ENCODE results near the gene CBX8. TPM values are rescaled to one million over a fixed set of nuclear protein-coding genes. Genes with fewer than 3 reads are reported as not detected.

The CBX8 gene
- polyA plus RNA-seq, 3 donors = 0.51 to 2.5 (median 2.5) TPM

GRCh38 chr17:79795795-79796443 lies 958 bp downstream of the CBX8 start:
- intact Hi-C loops (cut with micrococcal nuclease) = loop anchor here (2.0 kb wide), 1 partner anchor 15 kb away; no protein-coding TSS in a partner anchor
- H3K27ac ChIP-seq (ENCODE audit: low read depth in 1 of 2, low read length in 2 of 2) = no peak overlapping the region
- peak overlapping the region; percentile 99 for H3K4me2 ChIP-seq (replicated peaks; ENCODE audit: extremely low read depth, low read length, poor library complexity, severe bottlenecking)
- H2AFZ ChIP-seq (ENCODE audit: insufficient read depth, low read depth, low read length, poor library complexity, severe bottlenecking) = peak overlapping the region; percentile 86
- H3K36me3 ChIP-seq (replicated peaks in 1 of 2; ENCODE audit: control insufficient read depth in 1 of 2, insufficient read depth in 2 of 2, low read length in 2 of 2) = peaks cover 9% of the 10 kb centered on the region in 2 donors
- TF ChIP-seq CTCF (IDR thresholded peaks at IDR 0.05) = no peak
- H3K27ac Mint-ChIP-seq = peak overlapping the region in 4 of 7 donors; percentile 76 to 95 (median 80)
- WGBS (ENCODE audit: insufficient coverage) = 57% methylated on average over 5 of the region's 8 CpGs
- H3K4me3 Mint-ChIP-seq = peak overlapping the region; percentile 84 to 91
- H3K4me1 ChIP-seq (ENCODE audit: control insufficient read depth in 1 of 2, insufficient read depth in 2 of 2, low read length in 2 of 2) = peaks cover 49 to 58% of the 10 kb centered on the region in 2 donors
- H3K4me1 Mint-ChIP-seq = peaks cover 45% of the 10 kb centered on the region
- peaks cover 55 to 73% (median 62%) of the 10 kb centered on the region in 3 donors for H3K27me3 Mint-ChIP-seq (ENCODE audit: low read depth in 3 of 3)
- H4K20me1 ChIP-seq (ENCODE audit: insufficient read depth, low read length) = peaks cover 50% of the 10 kb centered on the region
- peak in 1 of 3 donors; percentile 34 for DNase-seq
- H3K27me3 ChIP-seq (ENCODE audit: control insufficient read depth in 2 of 2, insufficient read depth in 2 of 2, low read length in 2 of 2) = peaks cover 57 to 70% of the 10 kb centered on the region in 2 donors
- peaks cover 23 to 35% of the 10 kb centered on the region in 2 donors for H3K36me3 Mint-ChIP-seq
- H3K79me2 ChIP-seq (ENCODE audit: insufficient read depth, low read length) = peaks cover 3% of the 10 kb centered on the region
- no peak overlapping the region for H3K9ac ChIP-seq (ENCODE audit: insufficient read depth, low read length, poor library complexity, severe bottlenecking)
- peaks cover 1 to 20% of the 10 kb centered on the region in 2 donors for H3K9me3 ChIP-seq (replicated peaks in 1 of 2; ENCODE audit: control insufficient read depth in 1 of 2, insufficient read depth in 1 of 2, low read length in 2 of 2)
- H3K4me3 ChIP-seq (replicated peaks in 1 of 3; ENCODE audit: low read depth in 2 of 3, low read length in 3 of 3) = peak overlapping the region; percentile 53 to 99 (median 58)
- peaks cover 0 to 33% (median 22%) of the 10 kb centered on the region in 7 donors for H3K9me3 Mint-ChIP-seq

DNA sequence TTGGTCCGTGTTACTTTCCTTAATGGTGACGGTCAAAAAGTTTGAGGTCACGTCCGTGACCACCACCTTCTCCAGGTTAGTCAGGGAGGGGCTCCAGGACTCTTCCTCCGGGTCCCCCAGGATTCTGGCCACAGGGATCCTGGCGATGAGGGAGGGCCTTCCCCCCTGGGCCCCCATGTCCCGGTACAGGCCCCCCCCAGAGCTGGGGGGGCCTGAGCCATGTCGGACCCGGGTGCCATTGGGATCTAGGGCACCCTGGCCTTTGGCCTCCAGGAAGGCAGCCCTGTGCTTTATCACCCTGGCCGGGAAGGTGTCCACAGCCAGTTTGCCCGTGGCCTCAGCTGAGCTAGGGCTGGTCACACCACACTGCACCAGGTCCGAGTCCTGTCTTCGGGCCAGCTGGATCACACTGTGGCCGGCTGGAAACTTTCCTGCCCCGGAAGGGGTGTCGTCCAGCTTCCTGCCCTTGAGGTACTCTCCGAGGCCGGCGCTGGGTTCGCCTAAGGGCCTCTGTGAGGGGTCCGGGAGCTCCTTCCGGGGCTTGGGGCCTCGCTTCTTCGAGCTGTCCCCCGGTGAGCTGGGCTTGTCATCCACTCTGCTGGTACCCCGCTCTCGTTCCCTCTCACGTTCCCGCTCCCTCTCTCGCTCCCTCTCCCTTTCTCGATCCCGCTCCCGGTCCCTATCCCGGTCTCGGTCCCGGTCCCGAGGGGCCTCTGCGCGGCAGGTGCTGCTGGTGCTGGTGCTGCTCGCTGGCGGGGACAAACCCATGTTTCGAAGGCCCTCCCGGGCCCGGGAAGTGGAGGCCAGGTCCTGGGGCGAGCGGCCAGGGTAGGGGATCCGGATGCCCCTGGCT lies 2.0 kb downstream of the CBX8 start:
- Histone ChIP-seq H2AFZ (ENCODE audit: insufficient read depth, low read depth, low read length, poor library complexity, severe bottlenecking) (no peak overlapping the region), H3K9me3 (replicated peaks in 1 of 2; ENCODE audit: control insufficient read depth in 1 of 2, insufficient read depth in 1 of 2, low read length in 2 of 2) (peaks cover 10 to 18% of the 10 kb centered on the region in 2 donors), H3K4me2 (replicated peaks; ENCODE audit: extremely low read depth, low read length, poor library complexity, severe bottlenecking) (no peak overlapping the region), H3K79me2 (ENCODE audit: insufficient read depth, low read length) (peaks cover 3% of the 10 kb centered on the region), H3K27ac (ENCODE audit: low read depth in 1 of 2, low read length in 2 of 2) (no peak overlapping the region), H3K4me3 (replicated peaks in 1 of 3; ENCODE audit: low read depth in 2 of 3, low read length in 3 of 3) (no peak overlapping the region), H3K9ac (ENCODE audit: insufficient read depth, low read length, poor library complexity, severe bottlenecking) (no peak overlapping the region), H4K20me1 (ENCODE audit: insufficient read depth, low read length) (peaks cover 45% of the 10 kb centered on the region), H3K4me1 (ENCODE audit: control insufficient read depth in 1 of 2, insufficient read depth in 2 of 2, low read length in 2 of 2) (peaks cover 43 to 53% of the 10 kb centered on the region in 2 donors), H3K27me3 (ENCODE audit: control insufficient read depth in 2 of 2, insufficient read depth in 2 of 2, low read length in 2 of 2) (peaks cover 57 to 70% of the 10 kb centered on the region in 2 donors), H3K36me3 (replicated peaks in 1 of 2; ENCODE audit: control insufficient read depth in 1 of 2, insufficient read depth in 2 of 2, low read length in 2 of 2) (peaks cover 9% of the 10 kb centered on the region in 2 donors)
- Mint-ChIP-seq H3K27me3 (ENCODE audit: low read depth in 3 of 3) (peaks cover 56 to 73% (median 61%) of the 10 kb centered on the region in 3 donors), H3K4me3 (no peak overlapping the region), H3K9me3 (peaks cover 0 to 30% (median 16%) of the 10 kb centered on the region in 7 donors), H3K36me3 (peaks cover 18 to 30% of the 10 kb centered on the region in 2 donors), H3K4me1 (peaks cover 37% of the 10 kb centered on the region), H3K27ac (no peak overlapping the region)
- WGBS (ENCODE audit: insufficient coverage) = 94% methylated on average over 42 of the region's 47 CpGs
- no peak for TF ChIP-seq CTCF (IDR thresholded peaks at IDR 0.05)
- intact Hi-C loops (cut with micrococcal nuclease) = loop anchor here in 1 of 2 donors (5.0 kb wide), 2 partner anchors 122 to 197 kb away; no protein-coding TSS in a partner anchor
- DNase-seq = no peak
